ENCODE results near the gene BCS1L. TPM values are rescaled to one million over a fixed set of nuclear protein-coding genes. Genes with fewer than 3 reads are reported as not detected.

Gene BCS1L
- total RNA-seq, 1 donor from 2014 or later, result 40.2 TPM

GRCh38 chr2:218635719-218636118 is 23.8 kb upstream of the BCS1L start:
- peaks cover 77 to 85% (median 82%) of the 10 kb centered on the region in 3 donors for H3K36me3 ChIP-seq (ENCODE audit: control insufficient read depth in 3 of 3, insufficient read depth in 3 of 3, low read length in 3 of 3)
- H3K9ac ChIP-seq (ENCODE audit: low read depth in 1 of 3, low read length in 3 of 3), result no peak overlapping the region
- H3K4me1 ChIP-seq (ENCODE audit: control insufficient read depth in 3 of 3, insufficient read depth in 3 of 3, low read length in 3 of 3), result no peaks in the 10 kb centered on the region
- H3K27ac ChIP-seq (ENCODE audit: low read depth, low read length), result no peak overlapping the region
- H3K9me3 ChIP-seq (ENCODE audit: control insufficient read depth in 3 of 3, low read length in 3 of 3), result no peaks in the 10 kb centered on the region
- H3K4me3 ChIP-seq (ENCODE audit: low read length in 3 of 3), result no peak overlapping the region
- H3K27me3 ChIP-seq (ENCODE audit: control insufficient read depth in 3 of 3, insufficient read depth in 3 of 3, low read length in 3 of 3), result no peaks in the 10 kb centered on the region

- Histone ChIP-seq H3K9me3 (ENCODE audit: control insufficient read depth in 3 of 3, low read length in 3 of 3) (no peaks in the 10 kb centered on the region), H3K4me3 (ENCODE audit: low read length in 3 of 3) (no peak overlapping the region), H3K27ac (ENCODE audit: low read depth, low read length) (no peak overlapping the region), H3K36me3 (ENCODE audit: control insufficient read depth in 3 of 3, insufficient read depth in 3 of 3, low read length in 3 of 3) (peaks cover 76 to 85% (median 83%) of the 10 kb centered on the region in 3 donors), H3K4me1 (ENCODE audit: control insufficient read depth in 3 of 3, insufficient read depth in 3 of 3, low read length in 3 of 3) (no peaks in the 10 kb centered on the region), H3K27me3 (ENCODE audit: control insufficient read depth in 3 of 3, insufficient read depth in 3 of 3, low read length in 3 of 3) (no peaks in the 10 kb centered on the region), H3K9ac (ENCODE audit: low read depth in 1 of 3, low read length in 3 of 3) (no peak overlapping the region)
These were observed 21.1 kb upstream of the BCS1L start for GRCh38 chr2:218638372-218638771.

- Histone ChIP-seq H3K9ac (ENCODE audit: low read depth in 1 of 3, low read length in 3 of 3) (no peak overlapping the region), H3K9me3 (ENCODE audit: control insufficient read depth in 3 of 3, low read length in 3 of 3) (no peaks in the 10 kb centered on the region), H3K27ac (ENCODE audit: low read depth, low read length) (no peak overlapping the region), H3K4me1 (ENCODE audit: control insufficient read depth in 3 of 3, insufficient read depth in 3 of 3, low read length in 3 of 3) (no peaks in the 10 kb centered on the region), H3K27me3 (ENCODE audit: control insufficient read depth in 3 of 3, insufficient read depth in 3 of 3, low read length in 3 of 3) (no peaks in the 10 kb centered on the region), H3K4me3 (ENCODE audit: low read length in 3 of 3) (no peak overlapping the region), H3K36me3 (ENCODE audit: control insufficient read depth in 3 of 3, insufficient read depth in 3 of 3, low read length in 3 of 3) (peaks cover 72 to 84% (median 79%) of the 10 kb centered on the region in 3 donors)
These were observed 17.3 kb upstream of the BCS1L start for GRCh38 chr2:218642121-218642656.

GRCh38 chr2:218642786-218643185 is 16.7 kb upstream of the BCS1L start:
- Histone ChIP-seq H3K4me3 (ENCODE audit: low read length in 3 of 3) (no peak overlapping the region), H3K27me3 (ENCODE audit: control insufficient read depth in 3 of 3, insufficient read depth in 3 of 3, low read length in 3 of 3) (no peaks in the 10 kb centered on the region), H3K9ac (ENCODE audit: low read depth in 1 of 3, low read length in 3 of 3) (no peak overlapping the region), H3K4me1 (ENCODE audit: control insufficient read depth in 3 of 3, insufficient read depth in 3 of 3, low read length in 3 of 3) (peaks cover 0 to 3% (median 0%) of the 10 kb centered on the region in 3 donors), H3K9me3 (ENCODE audit: control insufficient read depth in 3 of 3, low read length in 3 of 3) (no peaks in the 10 kb centered on the region), H3K27ac (ENCODE audit: low read depth, low read length) (no peak overlapping the region), H3K36me3 (ENCODE audit: control insufficient read depth in 3 of 3, insufficient read depth in 3 of 3, low read length in 3 of 3) (peaks cover 69 to 84% (median 78%) of the 10 kb centered on the region in 3 donors)

GRCh38 chr2:218643751-218644310 is 15.7 kb upstream of the BCS1L start:
- H3K27ac ChIP-seq (ENCODE audit: low read depth, low read length), result no peak overlapping the region
- no peak overlapping the region for H3K4me3 ChIP-seq (ENCODE audit: low read length in 3 of 3)
- no peak overlapping the region for H3K9ac ChIP-seq (ENCODE audit: low read depth in 1 of 3, low read length in 3 of 3)
- no peaks in the 10 kb centered on the region for H3K9me3 ChIP-seq (ENCODE audit: control insufficient read depth in 3 of 3, low read length in 3 of 3)
- peaks cover 0 to 7% (median 0%) of the 10 kb centered on the region in 3 donors for H3K4me1 ChIP-seq (ENCODE audit: control insufficient read depth in 3 of 3, insufficient read depth in 3 of 3, low read length in 3 of 3)
- H3K27me3 ChIP-seq (ENCODE audit: control insufficient read depth in 3 of 3, insufficient read depth in 3 of 3, low read length in 3 of 3), result no peaks in the 10 kb centered on the region
- peaks cover 69 to 84% (median 77%) of the 10 kb centered on the region in 3 donors for H3K36me3 ChIP-seq (ENCODE audit: control insufficient read depth in 3 of 3, insufficient read depth in 3 of 3, low read length in 3 of 3)

- Histone ChIP-seq H3K36me3 (ENCODE audit: control insufficient read depth in 3 of 3, insufficient read depth in 3 of 3, low read length in 3 of 3) (peaks cover 73 to 85% (median 79%) of the 10 kb centered on the region in 3 donors), H3K9ac (ENCODE audit: low read depth in 1 of 3, low read length in 3 of 3) (no peak overlapping the region), H3K4me1 (ENCODE audit: control insufficient read depth in 3 of 3, insufficient read depth in 3 of 3, low read length in 3 of 3) (peaks cover 0 to 7% (median 0%) of the 10 kb centered on the region in 3 donors), H3K9me3 (ENCODE audit: control insufficient read depth in 3 of 3, low read length in 3 of 3) (no peaks in the 10 kb centered on the region), H3K4me3 (ENCODE audit: low read length in 3 of 3) (no peak overlapping the region), H3K27me3 (ENCODE audit: control insufficient read depth in 3 of 3, insufficient read depth in 3 of 3, low read length in 3 of 3) (no peaks in the 10 kb centered on the region), H3K27ac (ENCODE audit: low read depth, low read length) (no peak overlapping the region)
These were observed 14.8 kb upstream of the BCS1L start for GRCh38 chr2:218644721-218645120.

GRCh38 chr2:218645126-218645525 is 14.4 kb upstream of the BCS1L start:
- Histone ChIP-seq H3K4me1 (ENCODE audit: control insufficient read depth in 3 of 3, insufficient read depth in 3 of 3, low read length in 3 of 3) (peaks cover 0 to 7% (median 0%) of the 10 kb centered on the region in 3 donors), H3K4me3 (ENCODE audit: low read length in 3 of 3) (no peak overlapping the region), H3K27me3 (ENCODE audit: control insufficient read depth in 3 of 3, insufficient read depth in 3 of 3, low read length in 3 of 3) (no peaks in the 10 kb centered on the region), H3K9me3 (ENCODE audit: control insufficient read depth in 3 of 3, low read length in 3 of 3) (no peaks in the 10 kb centered on the region), H3K9ac (ENCODE audit: low read depth in 1 of 3, low read length in 3 of 3) (no peak overlapping the region), H3K36me3 (ENCODE audit: control insufficient read depth in 3 of 3, insufficient read depth in 3 of 3, low read length in 3 of 3) (peaks cover 74 to 88% (median 80%) of the 10 kb centered on the region in 3 donors), H3K27ac (ENCODE audit: low read depth, low read length) (no peak overlapping the region)

GRCh38 chr2:218648088-218648786 is 11.2 kb upstream of the BCS1L start:
- Histone ChIP-seq H3K27me3 (ENCODE audit: control insufficient read depth in 3 of 3, insufficient read depth in 3 of 3, low read length in 3 of 3) (no peaks in the 10 kb centered on the region), H3K36me3 (ENCODE audit: control insufficient read depth in 3 of 3, insufficient read depth in 3 of 3, low read length in 3 of 3) (peaks cover 68 to 86% (median 82%) of the 10 kb centered on the region in 3 donors), H3K4me3 (ENCODE audit: low read length in 3 of 3) (no peak overlapping the region), H3K27ac (ENCODE audit: low read depth, low read length) (no peak overlapping the region), H3K9me3 (ENCODE audit: control insufficient read depth in 3 of 3, low read length in 3 of 3) (no peaks in the 10 kb centered on the region), H3K9ac (ENCODE audit: low read depth in 1 of 3, low read length in 3 of 3) (no peak overlapping the region), H3K4me1 (ENCODE audit: control insufficient read depth in 3 of 3, insufficient read depth in 3 of 3, low read length in 3 of 3) (peaks cover 0 to 7% (median 0%) of the 10 kb centered on the region in 3 donors)

GRCh38 chr2:218648787-218649100 is 10.7 kb upstream of the BCS1L start:
- no peak overlapping the region for H3K27ac ChIP-seq (ENCODE audit: low read depth, low read length)
- H3K27me3 ChIP-seq (ENCODE audit: control insufficient read depth in 3 of 3, insufficient read depth in 3 of 3, low read length in 3 of 3), result no peaks in the 10 kb centered on the region
- H3K9me3 ChIP-seq (ENCODE audit: control insufficient read depth in 3 of 3, low read length in 3 of 3), result no peaks in the 10 kb centered on the region
- peaks cover 0 to 7% (median 0%) of the 10 kb centered on the region in 3 donors for H3K4me1 ChIP-seq (ENCODE audit: control insufficient read depth in 3 of 3, insufficient read depth in 3 of 3, low read length in 3 of 3)
- H3K36me3 ChIP-seq (ENCODE audit: control insufficient read depth in 3 of 3, insufficient read depth in 3 of 3, low read length in 3 of 3), result peaks cover 66 to 87% (median 78%) of the 10 kb centered on the region in 3 donors
- H3K4me3 ChIP-seq (ENCODE audit: low read length in 3 of 3), result no peak overlapping the region
- no peak overlapping the region for H3K9ac ChIP-seq (ENCODE audit: low read depth in 1 of 3, low read length in 3 of 3)

- Histone ChIP-seq H3K9me3 (ENCODE audit: control insufficient read depth in 3 of 3, low read length in 3 of 3) (no peaks in the 10 kb centered on the region), H3K36me3 (ENCODE audit: control insufficient read depth in 3 of 3, insufficient read depth in 3 of 3, low read length in 3 of 3) (peaks cover 19 to 38% (median 35%) of the 10 kb centered on the region in 3 donors), H3K9ac (ENCODE audit: low read depth in 1 of 3, low read length in 3 of 3) (peak overlapping the region; percentile 60 to 93 (median 75)), H3K4me3 (ENCODE audit: low read length in 3 of 3) (peak overlapping the region; percentile 44 to 73 (median 59)), H3K4me1 (ENCODE audit: control insufficient read depth in 3 of 3, insufficient read depth in 3 of 3, low read length in 3 of 3) (peaks cover 34 to 52% (median 41%) of the 10 kb centered on the region in 3 donors), H3K27ac (ENCODE audit: low read depth, low read length) (peak overlapping the region; percentile 98), H3K27me3 (ENCODE audit: control insufficient read depth in 3 of 3, insufficient read depth in 3 of 3, low read length in 3 of 3) (no peaks in the 10 kb centered on the region)
These were observed 3.7 kb upstream of the BCS1L start for GRCh38 chr2:218655751-218656150.

All from skeletal muscle tissue (tissue), 4 donors.